Heart left ventricle (tissue), 16 donors: Measurements from ENCODE around the gene DIAPH2. TPM values are rescaled to one million over a fixed set of nuclear protein-coding genes. Genes with fewer than 3 reads are reported as not detected.

Experiments used
- ATAC-seq, 4 donors: fragments of 200-7000 bp; cut with Tn5 transposase; one replicate each; pipeline ENCODE4 v1.9.1; 2020 to 2022; ENCODE audit warnings: moderate library complexity in 4 of 4, mild to moderate bottlenecking in 3 of 4, moderate number of reproducible peaks in 1 of 4
- DNase-seq, 5 donors: peaks; one replicate each; pipeline ENCODE4 v3.0.0-alpha.2; 2020
- H3K27ac ChIP-seq, 12 donors: fragments of 200-600 bp; sonication (generic) in 4 of 12; one replicate each; pipeline versions ENCODE4 v1.5.0 to v1.8.0; 2016 to 2022; ENCODE audit warnings: mild to moderate bottlenecking in 2 of 12
- H3K27me3 ChIP-seq, 9 donors: fragments of 200-600 bp; sonication (generic) in 2 of 9; one replicate each; pipeline versions ENCODE4 v1.5.1 to v1.8.0; 2016 to 2022; ENCODE audit warnings: mild to moderate bottlenecking in 3 of 9
- H3K36me3 ChIP-seq, 9 donors: fragments of 200-600 bp; sonication (generic) in 2 of 9; one replicate each; pipeline versions ENCODE4 v1.5.0 to v1.8.0; 2018 to 2022; ENCODE audit warnings: mild to moderate bottlenecking in 2 of 9
- H3K4me1 ChIP-seq, 12 donors: fragments of 200-600 bp; sonication (generic) in 4 of 12; one replicate each; pipeline versions ENCODE4 v1.5.0 to v1.8.0; 2016 to 2022; ENCODE audit warnings: mild to moderate bottlenecking in 3 of 12
- H3K4me3 ChIP-seq, 12 donors: fragments of 200-600 bp; sonication (generic) in 4 of 12; one replicate each; pipeline versions ENCODE4 v1.5.0 to v1.8.0; 2017 to 2022; ENCODE audit warnings: mild to moderate bottlenecking in 9 of 12, moderate library complexity in 4 of 12
- H3K9me3 ChIP-seq, 12 donors: fragments of 200-600 bp; sonication (generic) in 4 of 12; one replicate each; pipeline versions ENCODE4 v1.5.0 to v1.8.0; 2016 to 2022; ENCODE audit warnings: mild to moderate bottlenecking in 1 of 12
- CTCF ChIP-seq, 12 donors: fragments of 200-600 bp; sonication (generic) in 4 of 12; IDR thresholded peaks; one replicate each; pipeline versions ENCODE4 v1.5.0 to v1.8.0; 2018 to 2022; ENCODE audit warnings: antibody characterized with exemption in 12 of 12, mild to moderate bottlenecking in 5 of 12
- POLR2A ChIP-seq, 2 donors: fragments of 450-650 bp; IDR thresholded peaks; one replicate each; pipeline ENCODE4 v1.6.1; 2017; ENCODE audit warnings: antibody characterized with exemption in 2 of 2, mild to moderate bottlenecking in 2 of 2, moderate library complexity in 2 of 2
- WGBS, 4 donors: extraction: QIAGEN DNeasy Blood & Tissue Kit in 2 of 4; methylation state at CpG; one replicate each; pipeline versions ENCODE4 v1.1.5 to v1.1.7; 2013 to 2018; 5-methylcytosine and 5-hydroxymethylcytosine counted together
- intact Hi-C, 10 donors: fragments of 100-400 bp; cut with DNase I; formaldehyde crosslinking; loops; one replicate each; pipeline versions ENCODE4 v1.11.1 to v1.14.2; 2022
- polyA plus RNA-seq, 2 donors: library from polyadenylated mRNA; stranded (reverse); fragments of 200-250 nt; gene quantifications; one replicate each; pipeline ENCODE4 v1.2.3, GENCODE V29; 2013
- total RNA-seq, 9 donors: library from RNA; depleted of rRNA in 2 of 9; stranded (reverse); fragments of >200 nt in 2 of 9; fragmentation: NEBNext Ultra II Directional in 3 of 9; extraction: Animal tissue kit (Norgen Biotek cat#: 25700) in 3 of 9; gene quantifications; one replicate each; pipeline versions ENCODE4 v1.1.0 to v1.2.4, GENCODE V29; 2016 to 2023
- donor health status: ischemic (EF 13 %, LVEDD 7.1; RV severe dilation, severe dysfunction).
- donor health status: healthy with polysubstance abuse.
- donor health status: DM: no; HTN: yes; CAD: no.
- donor health status: DM: no; HTN: no; CAD: no.
- donor health status: ischemic (EF 25% LVEDD 6.9; RV normal size, moderate dysfunction).
- donor health status: ischemic (EF 25% LVEDD 5.7; RV mildly dilated, moderate dysfunction).
- donor health status: healthy.
- donor health status: DM: yes; HTN: yes; CAD: no.
- donor health status: ischemic (EF 35%, LVEDD 5.7; RV mildly dilated, moderate dysfunction).
- donor health status: nonischemic (EF 11% LVEDD 7.7; RV severe dilation, severe dysfunction).
- donor health status: DM: yes; HTN: yes; CAD: no.
- donor health status: PGD.
- donor health status: ischemic (EF 29% LVEDD 5.4; RV normal size, mild dysfunction).
- donor health status: nonischemic (EF 23%, LVEDD 6.1; RV moderate dilation, normal function).

The DIAPH2 gene
- total and polyA plus RNA-seq, 11 donors, result 3.7 to 18.8 (median 12.3) TPM

- intact Hi-C loops, result no loop called here
- TF ChIP-seq POLR2A (IDR thresholded peaks at IDR 0.05), result no peak
- no peak for TF ChIP-seq CTCF (IDR thresholded peaks at IDR 0.05)
These were observed 629.7 kb downstream of the DIAPH2 start for GRCh38 chrX:97314345-97314744.

GRCh38 chrX:97315939-97316338, 631.3 kb downstream of the DIAPH2 start:
- peaks cover 0 to 4% (median 0%) of the 10 kb centered on the region in 9 donors for H3K27me3 ChIP-seq
- 73 to 94% (median 89%) methylated on average over 7 of the region's 7 CpGs for WGBS, 4 donors
- no peak for TF ChIP-seq POLR2A (IDR thresholded peaks at IDR 0.05)
- no peak for TF ChIP-seq CTCF (IDR thresholded peaks at IDR 0.05)
- DNase-seq (no peak), ATAC-seq (no peak)
- no peaks in the 10 kb centered on the region for H3K4me1 ChIP-seq
- H3K4me3 ChIP-seq, result no peak overlapping the region
- H3K9me3 ChIP-seq, result no peaks in the 10 kb centered on the region
- no peak overlapping the region for H3K27ac ChIP-seq
- intact Hi-C loops, result no loop called here
- no peaks in the 10 kb centered on the region for H3K36me3 ChIP-seq

More at GRCh38 chrX:97314345-97314744, 629.7 kb downstream of the DIAPH2 start:
- Histone ChIP-seq H3K36me3 (no peaks in the 10 kb centered on the region), H3K9me3 (no peaks in the 10 kb centered on the region), H3K27me3 (peaks cover 0 to 4% (median 0%) of the 10 kb centered on the region in 9 donors), H3K4me1 (no peaks in the 10 kb centered on the region), H3K4me3 (no peak overlapping the region), H3K27ac (no peak overlapping the region)
- DNase-seq (no peak), ATAC-seq (no peak)
- 45 to 52% (median 49%) methylated on average over 1 of the region's 1 CpG for WGBS, 4 donors

GRCh38 chrX:97320305-97320704, 635.7 kb downstream of the DIAPH2 start:
- H3K4me1 ChIP-seq, result no peaks in the 10 kb centered on the region
- no peak overlapping the region for H3K4me3 ChIP-seq
- no peak for TF ChIP-seq CTCF (IDR thresholded peaks at IDR 0.05)
- 77 to 84% (median 80%) methylated on average over 11 of the region's 11 CpGs for WGBS, 4 donors
- no peaks in the 10 kb centered on the region for H3K9me3 ChIP-seq
- H3K36me3 ChIP-seq, result no peaks in the 10 kb centered on the region
- DNase-seq (no peak), ATAC-seq (no peak)
- H3K27me3 ChIP-seq, result no peaks in the 10 kb centered on the region
- H3K27ac ChIP-seq, result no peak overlapping the region
- intact Hi-C loops, result no loop called here

- no peak for DNase-seq
- Histone ChIP-seq H3K4me1 (no peaks in the 10 kb centered on the region), H3K27ac (no peak overlapping the region), H3K27me3 (no peaks in the 10 kb centered on the region), H3K4me3 (no peak overlapping the region), H3K9me3 (no peaks in the 10 kb centered on the region), H3K36me3 (no peaks in the 10 kb centered on the region)
- no peak for TF ChIP-seq POLR2A (IDR thresholded peaks at IDR 0.05)
- TF ChIP-seq CTCF (IDR thresholded peaks at IDR 0.05), result no peak
- ATAC-seq, result no peak
- intact Hi-C loops, result no loop called here
These were observed 637.8 kb downstream of the DIAPH2 start for GRCh38 chrX:97322401-97322800.
